Gastroesophageal sphincter (tissue), 4 donors: ENCODE data around the gene IL3. TPM values are rescaled to one million over a fixed set of nuclear protein-coding genes. Genes with fewer than 3 reads are reported as not detected.
A peak's percentile ranks its signal among the peaks of the same experiment; 100 is the strongest.

Source experiments
- ATAC-seq: fragments of 150-250 bp; one replicate; pipeline ENCODE4 v1.9.1; 2016; ENCODE audit warnings: mild to moderate bottlenecking, moderate library complexity
- H3K27ac ChIP-seq, 4 donors: fragments of 200-600 bp; sonication (generic) in 3 of 4; 1 replicate in 3 of 4; 2 replicates in 1 of 4; pipeline ENCODE4 v1.5.1; 2016 to 2019
- H3K27me3 ChIP-seq: fragments of 200-600 bp; sonication (generic); one replicate; pipeline ENCODE4 v1.5.1; 2019
- H3K36me3 ChIP-seq, 2 donors: fragments of 200-600 bp; sonication (generic); one replicate each; pipeline ENCODE4 v1.5.1; 2019; ENCODE audit warnings: control low read depth in 1 of 2
- H3K4me1 ChIP-seq, 3 donors: fragments of 200-600 bp; sonication (generic); 1 replicate in 2 of 3; 2 replicates in 1 of 3; pipeline ENCODE4 v1.5.1; 2016 to 2019; ENCODE audit warnings: control low read depth in 2 of 3
- H3K4me3 ChIP-seq, 2 donors: fragments of 200-600 bp; sonication (generic); one replicate each; pipeline ENCODE4 v1.5.1; 2019; ENCODE audit warnings: mild to moderate bottlenecking in 1 of 2, moderate library complexity in 1 of 2
- H3K9me3 ChIP-seq, 3 donors: fragments of 200-600 bp; sonication (generic); one replicate each; pipeline ENCODE4 v1.5.1; 2017 to 2019; ENCODE audit warnings: control low read depth in 2 of 3
- EP300 ChIP-seq: sonication (generic); formaldehyde crosslinking; IDR thresholded peaks from one replicate; pipeline ENCODE4 v1.6.1; 2017; ENCODE audit warnings: antibody characterized with exemption, mild to moderate bottlenecking
- POLR2A ChIP-seq, 2 donors: fragments of 450-650 bp; IDR thresholded peaks; one replicate each; pipeline ENCODE4 v1.6.1; 2017; ENCODE audit warnings: antibody characterized with exemption in 2 of 2, mild to moderate bottlenecking in 2 of 2, moderate library complexity in 1 of 2
- POLR2AphosphoS5 ChIP-seq: sonication (generic); formaldehyde crosslinking; IDR thresholded peaks from one replicate; pipeline ENCODE4 v1.6.1; 2017; ENCODE audit warnings: antibody characterized with exemption
- WGBS, 2 donors: methylation state at CpG; one replicate each; pipeline ENCODE4 v1.1.5; 2018; ENCODE audit warnings: low coverage in 1 of 2; 5-methylcytosine and 5-hydroxymethylcytosine counted together
- total RNA-seq, 4 donors: library from RNA; depleted of rRNA; stranded (reverse); fragments of >200 nt; gene quantifications; one replicate each; pipeline ENCODE4 v1.1.0, GENCODE V29; 2016
- TF ChIP-seq, protein P1 (sequence below), 4 experiments: fragments of 200-600 bp in 2 of 4; fragments of 450-650 bp in 2 of 4; sonication (generic) in 1 of 4; IDR thresholded peaks; one replicate each; pipeline ENCODE4 v1.5.1; 2017 to 2019; ENCODE audit warnings: antibody characterized with exemption in 4 of 4, mild to moderate bottlenecking in 2 of 4, moderate library complexity in 2 of 4

IL3 gene
- total RNA-seq, 4 donors from 2014 or later = not detected

DNA sequence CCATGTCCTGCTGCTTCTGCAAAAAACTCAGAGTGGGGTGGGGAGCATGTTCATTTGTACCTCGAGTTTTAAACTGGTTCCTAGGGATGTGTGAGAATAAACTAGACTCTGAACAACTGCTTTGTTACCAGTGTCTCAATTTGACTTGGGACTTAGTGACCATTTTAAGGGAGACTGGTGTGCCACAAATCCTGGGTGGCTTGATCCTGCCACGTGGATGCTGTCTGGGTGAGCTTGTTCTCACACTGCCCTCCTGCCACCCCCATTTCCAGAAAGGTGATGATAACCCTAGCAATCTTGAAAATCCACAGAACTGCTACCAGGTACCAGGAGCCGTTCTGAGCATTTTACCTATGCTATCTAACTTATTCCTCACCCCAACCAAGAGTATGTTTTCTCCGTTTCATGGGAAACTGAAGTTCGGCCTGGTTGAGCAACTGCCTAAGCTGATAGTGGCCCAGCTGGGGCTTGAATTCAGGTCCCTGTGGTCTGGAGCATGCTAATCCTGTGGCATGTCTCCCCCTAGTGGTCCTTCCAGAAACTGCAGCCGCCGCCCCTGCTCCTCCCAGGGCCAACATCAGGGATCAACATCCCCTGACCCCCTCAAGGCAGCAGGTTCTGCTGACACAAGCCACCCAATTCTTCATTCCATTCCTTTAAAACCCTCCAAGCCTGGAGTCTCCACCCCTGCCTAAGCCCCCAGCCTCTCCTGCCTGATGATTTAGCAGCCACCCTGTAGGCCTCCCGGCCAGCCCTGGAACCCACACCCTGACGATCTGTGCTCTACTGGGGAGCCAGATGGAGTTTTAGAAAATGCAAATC, 2.8 kb downstream of the IL3 start:
- no peaks in the 10 kb centered on the region for H3K4me1 ChIP-seq
- ATAC-seq = peak; percentile 52
- no peaks in the 10 kb centered on the region for H3K36me3 ChIP-seq
- WGBS, 2 donors = 37 to 49% methylated on average over 7 to 8 of the region's 9 CpGs
- no peak overlapping the region for H3K4me3 ChIP-seq
- H3K27me3 ChIP-seq = no peaks in the 10 kb centered on the region
- H3K27ac ChIP-seq = no peak overlapping the region
- no peaks in the 10 kb centered on the region for H3K9me3 ChIP-seq
- TF ChIP-seq POLR2AphosphoS5 = no peak
- TF ChIP-seq EP300 = no peak
- TF ChIP-seq, protein P1, sequence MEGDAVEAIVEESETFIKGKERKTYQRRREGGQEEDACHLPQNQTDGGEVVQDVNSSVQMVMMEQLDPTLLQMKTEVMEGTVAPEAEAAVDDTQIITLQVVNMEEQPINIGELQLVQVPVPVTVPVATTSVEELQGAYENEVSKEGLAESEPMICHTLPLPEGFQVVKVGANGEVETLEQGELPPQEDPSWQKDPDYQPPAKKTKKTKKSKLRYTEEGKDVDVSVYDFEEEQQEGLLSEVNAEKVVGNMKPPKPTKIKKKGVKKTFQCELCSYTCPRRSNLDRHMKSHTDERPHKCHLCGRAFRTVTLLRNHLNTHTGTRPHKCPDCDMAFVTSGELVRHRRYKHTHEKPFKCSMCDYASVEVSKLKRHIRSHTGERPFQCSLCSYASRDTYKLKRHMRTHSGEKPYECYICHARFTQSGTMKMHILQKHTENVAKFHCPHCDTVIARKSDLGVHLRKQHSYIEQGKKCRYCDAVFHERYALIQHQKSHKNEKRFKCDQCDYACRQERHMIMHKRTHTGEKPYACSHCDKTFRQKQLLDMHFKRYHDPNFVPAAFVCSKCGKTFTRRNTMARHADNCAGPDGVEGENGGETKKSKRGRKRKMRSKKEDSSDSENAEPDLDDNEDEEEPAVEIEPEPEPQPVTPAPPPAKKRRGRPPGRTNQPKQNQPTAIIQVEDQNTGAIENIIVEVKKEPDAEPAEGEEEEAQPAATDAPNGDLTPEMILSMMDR (IDR thresholded peaks at IDR 0.05) = peak in 3 of 4 experiments; percentile 77 to 96 (median 80)

DNA sequence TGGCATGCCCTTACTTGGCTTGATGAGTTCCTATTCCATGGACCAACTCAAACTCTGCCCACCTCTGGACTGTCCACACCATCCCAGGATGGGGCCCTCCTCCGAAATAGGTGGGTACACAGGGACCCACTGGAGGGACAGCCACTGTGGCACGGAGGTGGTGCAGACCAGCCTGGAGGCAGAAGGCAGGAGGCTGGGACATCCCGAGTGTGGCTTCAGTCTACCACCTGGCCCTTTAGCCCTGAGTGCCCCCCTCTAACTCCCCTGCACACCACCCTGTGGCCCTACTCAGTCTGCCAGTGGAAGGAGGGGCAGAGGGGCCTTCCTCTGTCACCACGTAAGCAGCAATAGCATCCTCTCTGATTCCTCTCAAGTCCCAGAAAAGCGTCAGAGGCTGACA, 3.7 kb downstream of the IL3 start:
- Histone ChIP-seq H3K4me3 (no peak overlapping the region), H3K4me1 (no peaks in the 10 kb centered on the region), H3K27me3 (no peaks in the 10 kb centered on the region), H3K27ac (no peak overlapping the region), H3K9me3 (no peaks in the 10 kb centered on the region), H3K36me3 (no peaks in the 10 kb centered on the region)
- no peak for ATAC-seq
- WGBS, 2 donors = 40 to 90% methylated on average over 2 of the region's 5 CpGs
- no peak for TF ChIP-seq EP300
- TF ChIP-seq POLR2A (IDR thresholded peaks at IDR 0.05) = no peak
- TF ChIP-seq, protein P1 (IDR thresholded peaks at IDR 0.05) = no peak
- no peak for TF ChIP-seq POLR2AphosphoS5

DNA sequence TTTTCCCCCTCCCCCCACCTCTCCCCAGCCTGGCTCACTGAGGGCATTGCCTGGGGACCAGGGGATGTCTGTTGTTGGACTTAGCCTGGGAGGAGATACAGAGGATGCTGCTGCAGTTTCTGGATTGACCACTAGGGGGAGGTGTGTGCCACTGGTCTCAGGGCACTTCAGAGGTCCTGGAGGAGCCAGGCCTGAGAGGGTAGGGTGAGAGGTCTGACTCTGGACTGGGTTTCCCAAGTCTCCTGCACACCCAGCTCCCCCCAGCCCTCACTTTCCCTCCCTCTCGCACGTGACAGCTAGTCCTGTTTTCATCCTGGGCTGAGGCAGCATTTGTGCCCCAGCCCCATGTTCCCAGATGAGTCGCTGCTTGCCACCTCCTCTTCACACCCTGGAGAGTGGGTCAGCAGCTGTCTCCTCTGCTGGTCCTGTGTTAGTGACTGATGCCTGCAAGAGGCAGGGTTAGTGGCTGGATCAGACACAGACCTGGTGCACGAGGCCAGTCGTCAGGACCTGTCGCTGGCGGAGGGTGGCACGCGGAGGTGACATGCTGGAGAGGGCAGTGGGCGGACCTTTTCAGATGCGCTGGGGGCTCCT, 4.4 kb downstream of the IL3 start:
- Histone ChIP-seq H3K27ac (no peak overlapping the region), H3K36me3 (no peaks in the 10 kb centered on the region), H3K4me1 (no peaks in the 10 kb centered on the region), H3K27me3 (no peaks in the 10 kb centered on the region), H3K4me3 (no peak overlapping the region), H3K9me3 (no peaks in the 10 kb centered on the region)
- no peak for TF ChIP-seq POLR2AphosphoS5
- TF ChIP-seq, protein P1 (IDR thresholded peaks at IDR 0.05) = peak in 3 of 4 experiments; percentile 66 to 87 (median 74)
- 80% methylated on average over 2 of the region's 11 CpGs; no CpG with 5 or more reads in 1 of the 2 donors for WGBS, 2 donors
- ATAC-seq = peak; percentile 61

DNA sequence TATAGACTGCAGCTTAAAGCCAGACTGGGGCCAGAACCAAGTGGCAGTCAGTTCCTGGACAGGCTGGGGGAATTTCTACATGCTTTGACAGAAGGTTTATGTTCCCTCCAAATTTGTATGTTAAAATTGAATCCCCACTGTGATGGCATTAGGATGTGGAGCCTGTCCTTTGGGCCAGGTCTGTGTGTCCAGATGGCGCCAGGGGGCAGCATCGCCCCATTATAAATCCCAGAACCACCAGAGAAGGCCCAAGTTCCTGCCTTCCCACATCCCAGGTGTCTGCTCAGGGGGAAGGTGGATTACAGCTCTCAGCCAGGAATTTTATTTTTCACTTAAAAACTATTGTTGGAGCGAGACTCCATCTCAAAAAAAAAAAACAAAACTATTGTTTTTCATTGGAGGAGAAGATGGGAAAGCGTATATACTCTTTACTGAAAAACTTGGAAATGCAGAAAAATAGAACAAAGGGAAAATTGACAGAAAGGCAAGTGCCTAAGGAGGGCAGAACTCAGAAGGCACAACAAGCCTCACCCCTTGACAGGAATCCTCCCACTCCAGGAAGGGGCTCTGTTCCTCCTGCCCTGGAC, 5.0 kb downstream of the IL3 start:
- ATAC-seq = no peak
- Histone ChIP-seq H3K36me3 (no peaks in the 10 kb centered on the region), H3K4me3 (no peak overlapping the region), H3K9me3 (no peaks in the 10 kb centered on the region), H3K4me1 (no peaks in the 10 kb centered on the region), H3K27me3 (no peaks in the 10 kb centered on the region), H3K27ac (no peak overlapping the region)
- 52 to 60% methylated on average over 1 to 4 of the region's 4 CpGs for WGBS, 2 donors
- TF ChIP-seq POLR2A (IDR thresholded peaks at IDR 0.05) (no peak), POLR2AphosphoS5 (no peak), EP300 (no peak)
- TF ChIP-seq, protein P1 (IDR thresholded peaks at IDR 0.05) = peak in 3 of 4 experiments; percentile 17 to 34 (median 25)
